ENCODE measurements around the gene PLCH1. TPM values are rescaled to one million over a fixed set of nuclear protein-coding genes. Genes with fewer than 3 reads are reported as not detected.

Gene PLCH1
- total RNA-seq, 1 donor from 2014 or later: 0.25 TPM

GRCh38 chr3:155581579-155581978, 163.3 kb downstream of the PLCH1 start:
- TF ChIP-seq CTCF (IDR thresholded peaks at IDR 0.05): no peak
- TF ChIP-seq POLR2A (IDR thresholded peaks at IDR 0.05): no peak
- TF ChIP-seq POLR2AphosphoS5 (IDR thresholded peaks at IDR 0.05; ENCODE audit: insufficient read depth in 1 of 2, low read depth in 1 of 2): no peak
- Histone ChIP-seq H3K36me3 (no peaks in the 10 kb centered on the region), H3K4me3 (no peak overlapping the region), H3K9me3 (no peaks in the 10 kb centered on the region), H3K27ac (no peak overlapping the region), H3K27me3 (no peaks in the 10 kb centered on the region), H3K4me1 (no peaks in the 10 kb centered on the region)
- no peak for DNase-seq (ENCODE audit: extremely low spot score in 2 of 2)
- intact Hi-C loops (cut with DNase I): no loop called here

- H3K27ac ChIP-seq: peak overlapping the region; percentile 5
- H3K4me3 ChIP-seq: no peak overlapping the region
- intact Hi-C loops (cut with DNase I): no loop called here
- H3K4me1 ChIP-seq: no peaks in the 10 kb centered on the region
- H3K9me3 ChIP-seq: no peaks in the 10 kb centered on the region
- no peaks in the 10 kb centered on the region for H3K36me3 ChIP-seq
- no peaks in the 10 kb centered on the region for H3K27me3 ChIP-seq
- no peak for DNase-seq (ENCODE audit: extremely low spot score in 2 of 2)
- no peak for TF ChIP-seq CTCF (IDR thresholded peaks at IDR 0.05)
- no peak for TF ChIP-seq POLR2A (IDR thresholded peaks at IDR 0.05)
- TF ChIP-seq POLR2AphosphoS5 (IDR thresholded peaks at IDR 0.05; ENCODE audit: insufficient read depth in 1 of 2, low read depth in 1 of 2): no peak
Measured at GRCh38 chr3:155572085-155572484, 172.8 kb downstream of the PLCH1 start.

GRCh38 chr3:155568295-155568694, 176.6 kb downstream of the PLCH1 start:
- TF ChIP-seq CTCF (IDR thresholded peaks at IDR 0.05) (no peak), POLR2A (IDR thresholded peaks at IDR 0.05) (no peak), POLR2AphosphoS5 (IDR thresholded peaks at IDR 0.05; ENCODE audit: insufficient read depth in 1 of 2, low read depth in 1 of 2) (no peak)
- Histone ChIP-seq H3K4me1 (no peaks in the 10 kb centered on the region), H3K9me3 (no peaks in the 10 kb centered on the region), H3K4me3 (no peak overlapping the region), H3K27me3 (no peaks in the 10 kb centered on the region), H3K36me3 (no peaks in the 10 kb centered on the region), H3K27ac (no peak overlapping the region)
- intact Hi-C loops (cut with DNase I): no loop called here
- no peak for DNase-seq (ENCODE audit: extremely low spot score in 2 of 2)

GRCh38 chr3:155560594-155560993, 184.3 kb downstream of the PLCH1 start:
- Histone ChIP-seq H3K4me1 (no peaks in the 10 kb centered on the region), H3K27me3 (no peaks in the 10 kb centered on the region), H3K4me3 (no peak overlapping the region), H3K36me3 (no peaks in the 10 kb centered on the region), H3K9me3 (no peaks in the 10 kb centered on the region), H3K27ac (no peak overlapping the region)
- intact Hi-C loops (cut with DNase I): no loop called here
- no peak for DNase-seq (ENCODE audit: extremely low spot score in 2 of 2)
- TF ChIP-seq POLR2A (IDR thresholded peaks at IDR 0.05): no peak
- TF ChIP-seq POLR2AphosphoS5 (IDR thresholded peaks at IDR 0.05; ENCODE audit: insufficient read depth in 1 of 2, low read depth in 1 of 2): no peak
- TF ChIP-seq CTCF (IDR thresholded peaks at IDR 0.05): no peak

GRCh38 chr3:155560135-155560534, 184.7 kb downstream of the PLCH1 start:
- no peaks in the 10 kb centered on the region for H3K4me1 ChIP-seq
- intact Hi-C loops (cut with DNase I): no loop called here
- TF ChIP-seq POLR2A (IDR thresholded peaks at IDR 0.05): no peak
- no peak for TF ChIP-seq CTCF (IDR thresholded peaks at IDR 0.05)
- TF ChIP-seq POLR2AphosphoS5 (IDR thresholded peaks at IDR 0.05; ENCODE audit: insufficient read depth in 1 of 2, low read depth in 1 of 2): no peak

More at GRCh38 chr3:155560135-155560534, 184.7 kb downstream of the PLCH1 start:
- Histone ChIP-seq H3K4me3 (no peak overlapping the region), H3K27me3 (no peaks in the 10 kb centered on the region), H3K27ac (no peak overlapping the region), H3K9me3 (no peaks in the 10 kb centered on the region), H3K36me3 (no peaks in the 10 kb centered on the region)
- no peak for DNase-seq (ENCODE audit: extremely low spot score in 2 of 2)
